ENCODE results near the gene LRP8. TPM values are rescaled to one million over a fixed set of nuclear protein-coding genes. Genes with fewer than 3 reads are reported as not detected.

The LRP8 gene
- total and polyA plus RNA-seq, 9 of the 15 experiments (the other 6 are each of a cell fraction or from before 2014, with no cell fraction given) = 7.1 to 56.1 (median 31.3) TPM

DNA sequence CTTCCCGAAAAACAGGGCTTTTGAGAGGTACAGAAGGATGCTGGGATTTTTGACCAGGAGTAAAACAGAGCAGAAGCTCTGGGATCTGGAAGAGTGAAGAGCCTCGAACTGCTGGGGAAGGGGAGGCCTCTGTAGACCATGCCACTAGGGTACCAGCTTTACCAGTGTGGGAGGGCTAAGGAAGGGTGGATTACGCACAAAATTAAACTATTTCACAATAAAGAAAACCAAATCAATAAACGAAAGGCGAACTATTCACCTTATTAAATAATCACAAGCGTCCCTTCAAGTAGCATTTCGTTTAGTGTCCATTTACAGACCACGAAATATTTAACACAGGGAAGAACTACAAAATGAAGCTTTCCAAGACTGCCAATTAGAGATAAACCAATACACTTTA, 108.2 kb downstream of the LRP8 start:
- intact Hi-C loops (cut with micrococcal nuclease) = no loop called here
- no peaks in the 10 kb centered on the region for H3K27me3 ChIP-seq (ENCODE audit: control insufficient read depth in 2 of 2, insufficient read depth in 2 of 2, low read length in 2 of 2)
- no peaks in the 10 kb centered on the region for H4K20me1 ChIP-seq (replicated peaks; ENCODE audit: control insufficient read depth, insufficient read depth, low read length)
- H3K9me3 ChIP-seq (replicated peaks; ENCODE audit: control insufficient read depth, insufficient read depth, low read depth, low read length) = no peaks in the 10 kb centered on the region
- H3K9me1 ChIP-seq (ENCODE audit: control insufficient read depth, insufficient read depth, low read length) = no peaks in the 10 kb centered on the region
- H2AFZ ChIP-seq (ENCODE audit: low read depth, low read length) = peak overlapping the region; percentile 99
- ATAC-seq (no peak), DNase-seq (ENCODE audit: extremely low read depth in 1 of 4, low spot score in 3 of 4) (no peak), FAIRE-seq (no peak)
- peak overlapping the region; percentile 96 for H3K4me2 ChIP-seq (ENCODE audit: insufficient read depth, low read length)
- H3K27ac ChIP-seq (ENCODE audit: extremely low read depth, low read depth, low read length) = peak overlapping the region; percentile 88
- peaks cover 36% of the 10 kb centered on the region; the same call in 2 of the 3 replicates for H3K36me3 ChIP-seq (ENCODE audit: control insufficient read depth, insufficient read depth, low read length)
- peaks cover 17% of the 10 kb centered on the region for H3K79me2 ChIP-seq (ENCODE audit: control insufficient read depth, insufficient read depth, low read length)
- 13% methylated on average over 8 of the region's 8 CpGs for WGBS (ENCODE audit: insufficient coverage, low coverage, missing lambda C conversion rate)
- H3K9ac ChIP-seq (ENCODE audit: insufficient read depth in 1 of 2, low read depth in 2 of 2, low read length in 2 of 2) = peak overlapping the region; percentile 22 to 82; a peak in 3 of 4 replicates
- peak overlapping the region; percentile 69 for H3K4me3 ChIP-seq
- in situ Hi-C loops (cut with MboI) = no loop called here
- ChIA-PET POLR2A (interaction anchor here (0.6 to 0.7 kb wide), 2 partner anchors 109 to 678 kb away, joined by 3 read pairs; no protein-coding TSS in a partner anchor), CTCF (ENCODE audit: low intra/inter-chr PET ratio) (no interaction called here)
- H3K4me1 ChIP-seq (replicated peaks in 1 of 2; ENCODE audit: control insufficient read depth in 2 of 2, insufficient read depth in 2 of 2, low read length in 2 of 2) = peaks cover 8% of the 10 kb centered on the region in 2 experiments; a peak in 3 of 5 replicates
- BruUV-seq (replicated peaks) = TSS peak; percentile 73
- TF ChIP-seq ESRRA (IDR thresholded peaks at IDR 0.05; ENCODE audit: borderline replicate concordance, low read depth) (no peak), PML (IDR thresholded peaks at IDR 0.05; ENCODE audit: low read length) (no peak), RFX1 (IDR thresholded peaks at IDR 0.05) (no peak), SMARCA5 (IDR thresholded peaks at IDR 0.05) (no peak), ZC3H8 (IDR thresholded peaks at IDR 0.05) (no peak), MTF1 (CRISPR knock-in tag; IDR thresholded peaks at IDR 0.05; ENCODE audit: borderline replicate concordance) (no peak), SMC3 (conservative IDR thresholded peaks at IDR 0.05; ENCODE audit: insufficient read depth, low read depth, low read length) (no peak), CEBPG (CRISPR knock-in tag; IDR thresholded peaks at IDR 0.05) (no peak), CEBPG (tag; conservative IDR thresholded peaks at IDR 0.05 in 1 of 2, IDR thresholded peaks at IDR 0.05 in 1 of 2) (peak; percentile 40 to 45; a peak in 2 of 4 replicates), SAFB (IDR thresholded peaks at IDR 0.05; ENCODE audit: borderline replicate concordance, low read depth, low read length) (no peak), COPS2 (conservative IDR thresholded peaks at IDR 0.05) (no peak), NCOA6 (IDR thresholded peaks at IDR 0.05) (no peak), TAF9B (IDR thresholded peaks at IDR 0.05; ENCODE audit: partially characterized antibody) (no peak), ZNF165 (CRISPR knock-in tag; IDR thresholded peaks at IDR 0.05; ENCODE audit: borderline replicate concordance) (no peak), RBM22 (IDR thresholded peaks at IDR 0.05; ENCODE audit: low read depth, low read length, poor library complexity, severe bottlenecking) (no peak), THRB (CRISPR knock-in tag; conservative IDR thresholded peaks at IDR 0.05) (no peak), SMARCA4 (IDR thresholded peaks at IDR 0.05) (no peak), DLX4 (CRISPR knock-in tag; IDR thresholded peaks at IDR 0.05) (no peak)
- TF ChIP-seq, protein P1, sequence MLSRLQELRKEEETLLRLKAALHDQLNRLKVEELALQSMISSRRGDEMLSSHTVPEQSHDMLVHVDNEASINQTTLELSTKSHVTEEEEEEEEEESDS (CRISPR knock-in tag; IDR thresholded peaks at IDR 0.05) = no peak
- TF ChIP-seq, protein P2, sequence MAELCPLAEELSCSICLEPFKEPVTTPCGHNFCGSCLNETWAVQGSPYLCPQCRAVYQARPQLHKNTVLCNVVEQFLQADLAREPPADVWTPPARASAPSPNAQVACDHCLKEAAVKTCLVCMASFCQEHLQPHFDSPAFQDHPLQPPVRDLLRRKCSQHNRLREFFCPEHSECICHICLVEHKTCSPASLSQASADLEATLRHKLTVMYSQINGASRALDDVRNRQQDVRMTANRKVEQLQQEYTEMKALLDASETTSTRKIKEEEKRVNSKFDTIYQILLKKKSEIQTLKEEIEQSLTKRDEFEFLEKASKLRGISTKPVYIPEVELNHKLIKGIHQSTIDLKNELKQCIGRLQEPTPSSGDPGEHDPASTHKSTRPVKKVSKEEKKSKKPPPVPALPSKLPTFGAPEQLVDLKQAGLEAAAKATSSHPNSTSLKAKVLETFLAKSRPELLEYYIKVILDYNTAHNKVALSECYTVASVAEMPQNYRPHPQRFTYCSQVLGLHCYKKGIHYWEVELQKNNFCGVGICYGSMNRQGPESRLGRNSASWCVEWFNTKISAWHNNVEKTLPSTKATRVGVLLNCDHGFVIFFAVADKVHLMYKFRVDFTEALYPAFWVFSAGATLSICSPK (IDR thresholded peaks at IDR 0.05; ENCODE audit: borderline replicate concordance) = 0 out of 2 replicates have a peak, but pooled peaks have one; percentile 11
- TF ChIP-seq, protein P3, sequence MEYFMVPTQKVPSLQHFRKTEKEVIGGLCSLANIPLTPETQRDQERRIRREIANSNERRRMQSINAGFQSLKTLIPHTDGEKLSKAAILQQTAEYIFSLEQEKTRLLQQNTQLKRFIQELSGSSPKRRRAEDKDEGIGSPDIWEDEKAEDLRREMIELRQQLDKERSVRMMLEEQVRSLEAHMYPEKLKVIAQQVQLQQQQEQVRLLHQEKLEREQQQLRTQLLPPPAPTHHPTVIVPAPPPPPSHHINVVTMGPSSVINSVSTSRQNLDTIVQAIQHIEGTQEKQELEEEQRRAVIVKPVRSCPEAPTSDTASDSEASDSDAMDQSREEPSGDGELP (CRISPR knock-in tag; IDR thresholded peaks at IDR 0.05; ENCODE audit: borderline replicate concordance) = no peak

Measured in K562 (cell line).